GM19463 (cell line): ENCODE results near the gene LCE3E.
"Not testable (repeated sequence)": the region's sequence is repeated elsewhere in the genome, so short reads cannot be mapped to it uniquely, and the experiment has no call there.

Experiments
- ATAC-seq: cut with Tn5 transposase; IDR thresholded peaks from one replicate; pipeline ENCODE4 v1.9.1; 2021; ENCODE audit warnings: mild to moderate bottlenecking, moderate library complexity; ENCODE audit not compliant: unreplicated experiment

LCE3E gene, protein sequence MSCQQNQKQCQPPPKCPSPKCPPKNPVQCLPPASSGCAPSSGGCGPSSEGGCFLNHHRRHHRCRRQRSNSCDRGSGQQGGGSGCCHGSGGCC

DNA sequence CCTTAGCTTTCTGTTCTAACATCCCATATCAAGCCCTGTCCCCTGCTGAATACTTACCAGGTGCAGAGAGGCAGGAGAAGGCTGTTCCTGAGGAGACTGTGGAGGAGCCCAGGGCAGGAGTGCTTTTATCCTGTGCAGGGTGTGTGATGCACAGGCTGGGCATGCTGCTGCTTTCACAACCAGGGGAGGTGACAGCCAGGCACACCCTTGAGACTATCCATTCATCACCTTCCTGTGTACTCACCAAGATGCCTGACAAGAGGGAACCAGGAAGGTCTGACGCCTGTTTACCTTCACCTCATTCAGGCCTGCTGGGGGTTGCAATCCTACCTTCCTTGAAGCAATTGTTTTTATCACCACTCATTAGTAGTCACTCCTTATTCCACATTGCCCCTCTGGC lies at the start of gene LCE3E:
Gene LCE3E (minus strand): TSS at position 100 of the 400 bp plus-strand sequence. CDS start 572 bp downstream, outside the sequence.
- ATAC-seq, result no peak

DNA sequence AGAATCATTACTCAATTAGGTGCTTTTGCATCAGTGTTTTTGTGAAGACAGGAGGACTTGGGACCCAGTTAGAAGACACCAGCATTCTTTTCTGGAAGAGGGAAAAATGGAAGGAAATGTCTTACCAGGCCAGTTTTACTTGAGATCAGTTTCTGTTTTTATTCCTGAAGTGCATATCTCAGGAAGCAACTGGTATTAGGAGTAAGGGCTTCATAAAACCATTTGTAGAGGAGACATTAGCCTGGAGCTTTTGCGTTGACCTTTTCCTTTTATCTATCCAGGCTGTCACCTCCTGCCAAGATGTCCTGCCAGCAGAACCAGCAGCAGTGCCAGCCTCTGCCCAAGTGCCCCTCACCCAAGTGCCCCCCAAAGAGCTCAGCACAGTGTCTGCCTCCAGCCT lies 46.9 kb upstream of the LCE3E start, which contains the start of gene LCE3B:
Gene LCE3B (plus strand): TSS at position 301 of the 400 bp plus-strand sequence. CDS start 0 bp downstream, at position 301.
- no peak for ATAC-seq

DNA sequence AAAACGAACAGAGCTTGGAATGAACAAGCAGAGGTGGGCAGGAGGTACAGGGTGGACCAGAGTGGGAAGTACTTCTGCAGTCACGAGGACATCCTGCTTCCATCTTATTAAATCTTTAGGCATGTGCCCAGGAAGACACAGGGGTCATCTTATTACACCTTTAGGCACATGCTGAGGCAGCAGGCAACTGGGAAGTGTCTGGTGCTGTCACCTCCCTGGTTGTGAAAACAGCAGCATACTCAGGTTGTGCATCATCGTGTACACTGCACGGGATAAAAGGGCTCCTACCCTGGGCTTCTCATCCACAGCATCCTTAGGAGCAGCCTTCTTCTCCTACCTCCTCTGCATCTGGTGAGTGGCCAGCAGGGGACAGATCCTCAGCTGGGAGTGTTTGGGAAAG lies 33.4 kb upstream of the LCE3E start, which contains the start of gene LCE3C:
Gene LCE3C (plus strand): TSS at position 301 of the 400 bp plus-strand sequence. CDS start 498 bp downstream, outside the sequence.
- no peak for ATAC-seq

DNA sequence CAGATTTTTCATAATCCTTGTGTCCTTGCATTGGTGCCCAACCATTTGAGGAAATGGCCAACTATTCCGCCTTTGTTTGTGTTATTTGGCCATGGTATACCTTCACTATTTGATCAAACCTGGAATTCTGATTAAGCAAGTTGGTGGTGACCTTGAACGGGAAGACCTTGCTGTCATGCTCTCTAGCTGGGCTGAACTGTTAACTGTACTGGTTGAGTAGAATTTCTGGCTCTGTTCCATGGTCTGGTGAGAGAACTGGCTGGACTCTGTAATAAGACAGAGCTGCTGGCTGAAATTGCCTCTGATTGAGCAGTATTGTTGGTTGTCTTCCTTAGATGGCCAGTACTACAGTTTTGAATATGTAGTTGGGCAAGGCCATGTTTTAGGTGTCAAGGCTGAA lies 30.4 kb upstream of the LCE3E start:
- no peak for ATAC-seq

DNA sequence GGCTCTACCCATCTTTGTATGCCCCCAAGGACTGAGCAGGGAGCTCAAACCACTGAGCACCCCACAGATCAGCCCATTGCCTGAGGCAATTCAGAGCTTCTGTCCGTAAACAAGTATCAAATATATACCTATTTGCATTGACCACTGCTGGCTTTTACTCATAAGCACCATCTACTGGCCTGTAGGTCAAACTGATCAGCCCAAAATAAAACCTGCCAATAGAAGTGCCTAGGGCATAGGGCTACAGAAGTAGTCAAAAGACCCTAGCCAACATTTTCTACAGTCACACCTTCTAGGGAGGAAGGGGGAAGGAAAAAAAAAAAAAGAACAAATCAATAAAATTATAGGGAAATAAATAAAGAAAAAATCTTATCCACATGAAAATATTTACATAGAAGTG lies 19.0 kb upstream of the LCE3E start:
- ATAC-seq, result no peak

DNA sequence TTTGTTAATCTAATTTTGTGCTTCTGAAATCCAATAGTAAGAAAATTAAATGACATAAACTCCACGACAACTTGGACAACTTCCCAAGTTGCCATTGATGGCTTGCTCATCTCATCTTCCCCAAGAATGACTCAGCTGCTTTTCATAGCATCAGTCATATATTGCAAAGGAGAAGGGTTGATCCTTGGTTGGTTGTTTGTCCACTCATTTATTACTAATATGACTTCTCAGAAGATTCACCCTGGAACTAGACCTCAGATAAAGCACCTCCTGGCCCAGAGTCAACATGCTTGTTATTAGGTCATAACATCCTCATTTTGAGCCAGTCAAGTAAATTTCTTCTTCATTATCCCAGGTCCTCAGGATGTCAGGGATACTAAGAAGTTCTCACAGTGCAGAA lies 16.1 kb upstream of the LCE3E start:
- no peak for ATAC-seq

DNA sequence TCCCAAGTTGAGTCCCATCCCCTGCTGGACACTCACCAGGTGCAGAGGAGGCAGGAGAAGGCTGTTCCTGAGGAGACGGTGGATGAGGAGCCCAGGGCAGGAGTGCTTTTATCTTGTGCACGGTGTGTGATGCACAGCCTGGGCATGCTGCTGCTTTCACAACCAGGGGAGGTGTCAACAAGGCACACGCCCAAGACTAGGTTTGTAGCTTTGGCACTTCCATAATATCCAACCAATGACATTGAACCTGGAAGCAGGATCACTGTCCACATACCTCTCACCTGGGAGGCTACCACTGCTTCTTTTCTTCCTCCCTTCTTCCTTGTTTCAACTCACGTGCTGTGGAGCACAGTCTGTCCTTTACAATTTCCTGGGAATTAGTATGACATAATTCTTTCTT lies 13.9 kb upstream of the LCE3E start, which contains the start of gene LCE3D:
Gene LCE3D (minus strand): TSS at position 84 of the 400 bp plus-strand sequence. CDS start 580 bp downstream, outside the sequence.
- no peak for ATAC-seq

DNA sequence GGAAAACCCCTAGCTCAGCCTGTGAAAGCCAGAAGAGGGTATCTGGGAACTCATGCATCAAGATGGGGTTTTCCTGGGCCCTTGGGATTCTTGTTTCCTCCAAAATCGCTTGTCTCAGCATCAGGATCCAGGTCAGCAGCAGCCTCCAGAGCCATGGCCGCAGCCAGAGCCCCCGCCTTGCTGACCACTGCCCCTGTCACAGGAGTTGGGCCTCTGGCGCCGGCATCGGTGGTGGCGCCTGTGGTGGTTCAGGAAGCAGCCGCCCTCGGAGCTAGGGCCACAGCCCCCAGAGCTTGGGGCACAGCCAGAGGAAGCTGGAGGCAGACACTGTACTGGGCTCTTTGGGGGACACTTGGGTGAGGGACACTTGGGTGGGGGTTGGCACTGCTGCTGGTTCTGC lies 12.9 kb upstream of the LCE3E start:
- ATAC-seq, result not testable (repeated sequence)

DNA sequence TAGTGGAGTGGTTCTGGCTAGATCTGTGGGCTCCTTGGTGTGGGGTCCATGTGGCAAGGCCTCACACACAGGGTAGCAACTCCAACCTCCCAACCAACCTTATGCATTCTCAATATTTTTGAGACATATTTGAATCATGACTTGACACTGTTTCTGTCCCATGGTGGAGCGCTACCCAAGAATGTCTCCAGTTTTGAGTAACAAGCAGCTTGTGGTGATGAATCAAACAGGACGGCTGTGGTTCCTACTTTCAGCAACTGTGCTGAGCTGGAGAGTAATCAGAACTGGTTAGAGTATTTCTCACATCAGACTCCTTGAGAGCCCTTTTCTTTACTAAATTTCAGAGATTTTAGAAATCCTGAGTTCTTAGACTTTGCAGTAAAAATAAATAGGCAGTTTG lies 10.6 kb upstream of the LCE3E start:
- ATAC-seq, result no peak

DNA sequence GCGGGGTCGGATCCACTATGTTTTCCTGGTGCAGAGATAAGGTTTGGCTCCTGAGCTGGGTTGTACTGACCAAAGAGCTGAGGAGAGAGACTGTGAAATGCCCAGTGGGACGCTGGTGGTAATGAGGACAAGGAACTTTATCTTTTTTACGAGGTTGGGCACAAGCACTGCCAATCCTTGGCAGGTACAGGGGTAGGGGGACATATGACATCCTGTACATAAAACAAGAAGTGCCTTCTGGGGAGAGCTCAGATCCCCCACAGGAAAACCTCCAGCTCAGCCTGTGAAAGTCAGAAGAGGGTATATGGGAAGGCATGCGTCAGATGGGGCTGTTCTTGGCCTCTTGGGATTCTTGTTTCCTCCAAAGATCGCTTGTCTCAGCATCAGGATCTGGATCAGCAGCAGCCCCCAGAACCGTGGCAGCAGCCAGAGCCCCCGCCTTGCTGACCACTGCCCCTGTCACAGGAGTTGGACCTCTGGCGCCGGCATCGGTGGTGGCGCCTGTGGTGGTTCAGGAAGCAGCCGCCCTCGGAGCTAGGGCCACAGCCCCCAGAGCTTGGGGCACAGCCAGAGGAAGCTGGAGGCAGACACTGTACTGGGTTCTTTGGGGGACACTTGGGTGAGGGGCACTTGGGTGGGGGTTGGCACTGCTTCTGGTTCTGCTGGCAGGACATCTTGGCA lies 905 bp downstream of the LCE3E start:
- no peak for ATAC-seq

DNA sequence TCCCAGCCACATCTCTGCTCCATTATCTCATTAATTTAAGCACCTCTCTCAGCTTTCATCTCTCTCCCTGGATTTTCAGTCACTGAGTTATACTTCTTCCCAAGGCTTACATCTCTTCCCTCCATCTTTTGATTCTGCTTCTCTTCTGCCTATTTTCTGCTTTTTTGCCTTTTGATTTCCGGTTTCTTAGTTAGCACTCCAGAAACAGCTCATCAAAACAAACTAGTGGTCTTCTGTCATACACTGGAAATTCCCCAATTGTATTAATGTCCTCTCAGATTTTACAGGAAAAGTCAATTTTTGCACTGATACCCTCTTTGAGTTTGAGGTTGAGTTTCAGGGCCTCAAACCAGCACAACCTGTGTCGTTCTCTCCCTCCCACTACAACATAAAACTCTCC lies 1.5 kb downstream of the LCE3E start:
- no peak for ATAC-seq

DNA sequence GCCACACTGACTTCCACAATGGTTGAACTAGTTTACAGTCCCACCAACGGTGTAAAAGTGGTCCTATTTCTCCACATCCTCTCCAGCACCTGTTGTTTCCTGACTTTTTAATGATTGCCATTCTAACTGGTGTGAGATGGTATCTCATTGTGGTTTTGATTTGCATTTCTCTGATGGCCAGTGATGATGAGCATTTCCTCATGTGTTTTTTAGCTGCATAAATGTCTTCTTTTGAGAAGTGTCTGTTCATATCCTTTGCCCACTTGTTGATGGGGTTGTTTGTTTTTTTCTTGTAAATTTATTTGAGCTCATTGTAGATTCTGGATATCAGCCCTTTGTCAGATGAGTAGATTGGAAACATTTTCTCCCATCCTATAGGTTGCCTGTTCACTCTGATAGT lies 18.2 kb downstream of the LCE3E start:
- not testable (repeated sequence) for ATAC-seq

DNA sequence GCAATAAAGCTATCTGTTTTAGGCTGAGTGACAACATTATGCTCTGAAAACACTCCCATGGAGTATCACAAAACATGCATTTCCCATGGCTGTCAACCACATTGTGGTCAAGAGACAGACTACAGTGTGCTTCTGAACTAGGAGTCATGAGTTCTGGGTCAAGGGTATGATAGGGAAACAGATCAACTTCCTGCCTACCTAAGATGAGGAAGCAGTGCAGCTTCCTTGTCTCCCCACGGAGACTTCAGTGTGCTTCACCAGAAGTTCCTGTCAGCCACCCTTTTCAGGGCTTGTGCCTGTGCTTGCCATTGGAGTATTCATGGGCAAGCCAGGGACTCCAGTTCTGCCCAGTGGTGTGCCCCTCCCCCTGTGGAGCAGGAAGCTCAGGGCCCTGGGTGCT lies 19.9 kb downstream of the LCE3E start:
- ATAC-seq, result no peak

DNA sequence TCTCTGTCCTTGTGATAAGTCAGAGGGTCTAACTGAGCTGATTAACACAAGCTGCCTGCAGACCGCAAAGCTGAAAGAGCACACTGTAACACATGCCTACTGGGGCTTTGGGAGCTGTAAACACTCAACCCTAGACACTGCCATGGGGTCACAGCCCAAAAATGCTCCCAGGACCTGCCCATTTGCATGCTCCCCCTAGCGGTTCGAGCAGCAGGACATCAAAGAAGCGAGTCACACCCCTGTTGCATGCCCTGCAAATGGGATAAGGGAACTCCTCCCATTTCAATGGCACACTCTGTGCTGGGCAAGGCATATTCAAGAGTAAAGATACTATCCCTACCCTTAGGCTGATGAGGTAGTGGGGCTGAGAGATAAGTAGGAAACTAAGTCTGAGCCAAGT lies 22.8 kb downstream of the LCE3E start:
- no peak for ATAC-seq

DNA sequence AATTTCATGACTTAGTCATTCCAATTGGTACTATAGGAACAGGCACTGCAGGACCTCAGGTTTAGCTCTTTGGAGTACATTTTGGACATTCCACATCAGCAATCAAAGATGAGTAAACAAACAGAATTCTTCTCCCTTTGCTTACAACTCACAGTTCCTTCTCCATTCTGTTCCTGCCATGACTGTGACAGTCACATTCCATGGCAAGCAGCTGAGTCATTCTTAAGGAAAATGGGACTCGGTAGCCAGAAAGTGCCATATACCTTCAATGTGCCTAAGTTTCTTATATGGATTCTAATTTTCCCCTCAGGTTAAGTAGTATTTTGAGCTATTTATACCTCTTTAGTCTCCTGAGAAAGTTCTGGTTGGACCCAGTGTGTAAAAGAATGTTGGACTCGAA lies 26.7 kb downstream of the LCE3E start:
- no peak for ATAC-seq

DNA sequence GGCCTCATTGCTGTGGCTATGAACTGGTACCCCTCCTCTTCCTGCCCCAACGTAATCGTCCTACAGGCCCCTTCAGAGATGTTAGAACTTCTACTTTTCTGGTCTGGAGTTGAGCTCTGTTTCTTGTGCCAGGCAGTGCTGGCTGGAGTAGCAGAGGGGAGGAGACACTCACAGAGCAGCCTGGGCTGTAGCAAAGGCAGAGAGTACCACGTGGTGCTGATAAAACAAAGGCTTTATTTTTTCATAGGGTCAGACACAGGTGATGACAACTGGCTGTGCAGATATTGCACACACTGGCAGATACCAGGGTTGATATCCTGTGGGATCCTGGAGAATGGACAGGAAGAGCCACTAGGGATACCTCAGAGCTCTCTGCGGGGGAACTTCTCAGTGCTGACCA lies 29.1 kb downstream of the LCE3E start:
- no peak for ATAC-seq

DNA sequence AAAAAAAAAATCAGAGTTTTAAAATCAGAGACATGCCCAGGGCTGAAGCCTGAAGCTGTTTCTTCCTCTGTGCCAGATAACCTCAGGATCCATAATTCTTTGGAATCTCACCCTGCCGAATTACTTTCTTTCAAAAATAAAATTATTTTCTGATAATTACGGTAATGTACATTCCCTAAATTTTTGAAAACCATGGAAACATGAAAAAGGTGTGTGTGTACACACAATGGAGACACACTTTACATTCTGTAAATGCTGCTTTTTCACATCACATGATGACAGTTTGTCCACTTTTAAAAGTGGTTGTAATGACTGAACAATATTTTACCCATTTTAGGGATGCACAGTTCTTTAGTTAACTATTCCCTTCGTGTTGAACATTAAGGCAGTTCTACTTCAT lies 30.8 kb downstream of the LCE3E start:
- ATAC-seq, result no peak

DNA sequence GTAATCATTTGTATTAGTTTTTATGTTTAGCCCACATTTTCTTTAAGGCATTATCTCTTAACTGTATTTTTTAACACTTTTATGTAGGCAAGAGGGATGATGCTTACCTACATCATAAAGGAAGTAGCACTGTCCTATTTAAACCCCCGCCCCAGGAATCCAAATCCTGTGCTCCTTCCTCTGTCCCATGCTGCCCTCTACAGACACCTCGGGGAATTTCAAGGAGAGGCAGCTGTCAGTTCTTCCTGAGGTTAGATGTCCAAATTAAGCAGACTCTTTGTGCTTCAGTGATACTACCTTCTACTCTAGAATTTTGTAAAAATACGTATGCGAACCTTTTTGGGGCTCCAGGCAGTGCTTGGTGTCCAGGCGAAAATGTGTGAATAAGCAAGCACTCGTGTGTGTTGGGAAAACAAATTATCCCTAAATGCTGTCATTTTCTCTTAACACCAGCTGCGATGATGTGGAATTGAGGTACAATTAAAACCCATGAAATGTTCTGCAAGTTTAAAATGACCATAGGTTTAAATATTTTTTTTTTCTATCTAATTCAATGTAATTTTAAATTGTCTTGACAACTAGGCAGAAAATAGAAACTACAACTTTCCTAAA lies 33.1 kb downstream of the LCE3E start:
- no peak for ATAC-seq

DNA sequence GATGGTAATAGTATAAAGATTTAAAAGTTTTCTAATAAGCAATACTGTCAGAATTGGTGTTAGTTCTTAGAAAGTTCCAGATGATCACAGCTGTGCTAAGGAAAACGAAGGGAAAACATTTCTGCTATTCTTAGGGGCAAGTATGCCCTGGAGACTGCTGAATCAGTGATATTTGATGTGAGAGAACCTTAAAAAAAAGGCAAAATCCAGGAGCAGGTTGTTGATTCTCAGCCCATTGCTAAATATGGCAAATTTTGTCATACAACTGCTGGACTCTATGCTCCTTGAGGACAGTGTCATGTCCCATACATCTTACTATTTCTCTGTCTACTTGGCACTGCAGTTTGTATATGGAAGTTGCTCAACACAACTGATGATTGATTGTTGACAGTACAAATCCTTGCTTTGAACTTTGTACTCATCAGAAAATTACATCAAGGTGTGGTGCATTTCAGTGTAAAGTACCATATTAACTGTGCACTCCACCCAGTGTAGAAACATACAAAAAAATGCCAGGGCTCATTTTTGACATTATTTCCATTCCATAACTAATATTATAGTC lies 41.4 kb downstream of the LCE3E start:
- ATAC-seq, result no peak

DNA sequence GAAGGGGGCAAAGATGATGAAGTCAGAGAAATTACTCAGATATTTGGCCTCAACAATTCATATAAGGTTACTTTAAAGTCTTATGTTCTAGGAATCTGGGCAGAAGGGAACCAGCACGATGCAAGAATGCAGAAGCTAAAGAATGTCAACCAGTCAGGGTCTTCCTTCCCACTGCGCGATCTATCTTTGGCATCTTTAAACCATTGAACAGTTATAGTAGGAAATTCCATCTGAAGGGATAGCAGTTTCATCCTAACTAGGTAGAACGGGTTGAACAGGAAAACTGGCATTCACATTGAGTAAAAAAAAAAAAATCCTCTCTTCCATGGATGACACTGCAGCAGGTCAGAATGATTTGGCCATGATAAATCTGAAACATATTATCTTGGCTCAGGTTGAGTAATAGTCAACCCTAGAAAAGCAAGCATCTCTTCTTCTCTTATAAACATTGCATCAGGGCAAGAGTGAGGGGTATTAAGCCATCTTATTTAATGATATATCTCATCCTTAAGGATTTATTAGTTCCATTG lies 46.0 kb downstream of the LCE3E start:
- ATAC-seq, result no peak

DNA sequence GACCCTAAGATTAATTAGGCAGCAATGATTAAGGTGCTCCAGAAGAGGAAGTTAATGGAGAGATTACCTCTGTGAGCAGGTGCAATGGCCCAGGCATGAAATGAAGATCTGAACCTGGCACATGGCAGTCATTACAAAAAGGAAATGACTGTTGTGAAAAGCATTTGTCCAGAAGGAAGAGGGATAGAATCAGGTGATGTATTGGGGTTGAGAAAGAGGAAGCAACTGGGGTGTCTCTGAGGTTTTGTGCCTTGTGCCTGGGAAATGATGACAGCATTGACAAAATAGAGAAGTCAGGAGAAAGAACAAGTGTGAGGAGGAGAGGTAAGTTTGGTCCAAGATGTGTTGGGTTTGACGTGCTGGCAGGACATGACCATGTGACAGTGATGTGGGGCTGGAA lies 46.7 kb downstream of the LCE3E start:
- ATAC-seq, result no peak
